8988T (cell line): ENCODE results near the gene PLPPR1.
"Not testable (repeated sequence)": the region's sequence is repeated elsewhere in the genome, so short reads cannot be mapped to it uniquely, and the experiment has no call there.

Experiments used
- DNase-seq: peaks from one replicate; pipeline ENCODE4 v3.0.0; 2011

The PLPPR1 gene

DNA sequence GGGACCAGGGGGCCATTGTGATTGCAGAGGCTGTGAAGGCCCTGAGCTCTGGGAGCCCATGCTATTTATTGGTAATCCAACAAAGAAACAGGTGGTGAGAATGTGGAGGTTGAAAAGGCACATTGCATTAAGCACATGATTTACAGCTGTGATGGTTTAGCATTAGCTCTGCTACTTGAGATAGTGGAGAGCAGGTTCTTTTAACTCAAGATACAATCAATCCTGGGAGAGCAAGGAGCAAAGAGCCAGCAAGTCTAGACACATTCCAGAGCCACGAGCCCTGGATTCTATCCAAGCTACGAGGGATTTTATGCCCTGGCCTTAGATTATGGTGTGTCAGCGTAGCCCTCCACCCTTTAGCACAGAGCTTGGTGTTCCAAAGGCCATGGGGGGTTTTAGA, 98.8 kb downstream of the PLPPR1 start:
- not testable (repeated sequence) for DNase-seq

DNA sequence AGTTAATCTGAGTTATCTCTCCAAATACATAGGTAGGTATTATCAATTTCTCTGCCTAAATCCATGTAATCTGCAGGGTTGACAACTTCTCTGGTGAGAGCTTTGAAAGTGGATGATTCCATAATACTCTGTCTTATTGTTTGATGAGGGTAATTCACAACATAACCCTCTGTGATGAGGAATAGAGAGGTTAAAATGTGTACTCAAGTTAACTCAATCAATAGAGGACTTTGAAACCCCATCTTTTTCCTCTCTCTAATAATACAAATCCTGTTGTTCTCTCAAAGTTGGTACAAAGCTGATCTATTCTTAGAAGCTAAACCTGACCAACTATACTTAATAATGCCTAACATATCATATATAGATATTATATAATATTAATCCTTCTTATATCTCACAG, 100.1 kb downstream of the PLPPR1 start:
- no peak for DNase-seq

DNA sequence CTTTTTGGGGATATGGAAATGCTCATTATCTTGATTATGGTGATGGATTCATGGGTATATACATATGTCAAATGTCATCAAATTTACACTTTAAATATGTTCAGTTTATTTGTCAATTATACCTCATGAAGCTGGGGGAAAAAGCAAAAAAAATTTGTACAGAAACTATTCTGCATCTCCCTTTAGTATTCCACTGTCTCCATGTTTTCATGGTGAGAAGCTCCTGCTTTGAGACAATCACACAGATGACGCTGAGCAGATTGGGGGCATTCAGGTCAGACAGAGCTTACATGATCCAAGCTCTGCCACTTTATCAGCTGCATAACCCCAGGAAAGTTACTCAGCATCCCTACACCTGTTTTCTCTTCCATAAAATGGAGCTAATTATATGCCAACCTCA, 101.5 kb downstream of the PLPPR1 start:
- no peak for DNase-seq

DNA sequence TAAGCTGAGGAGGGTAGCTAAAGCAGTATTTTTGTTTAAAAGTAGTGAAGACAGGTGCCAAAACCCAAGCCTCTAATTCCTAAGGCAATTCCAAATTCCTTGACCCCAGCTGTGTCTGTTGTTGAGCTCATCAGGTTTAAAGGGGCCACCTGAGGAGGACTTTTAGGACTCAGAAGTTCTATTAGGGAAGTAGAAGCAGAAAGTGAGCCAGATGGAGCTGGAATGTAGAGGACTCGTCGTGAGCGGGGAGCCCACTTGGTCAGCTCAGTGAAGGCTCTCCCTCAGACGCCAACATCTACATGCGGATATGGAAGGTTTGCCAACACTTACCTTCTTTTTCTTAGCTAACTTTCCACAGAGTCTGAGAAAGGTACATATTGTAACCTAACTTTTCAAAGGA, 102.8 kb downstream of the PLPPR1 start:
- no peak for DNase-seq

DNA sequence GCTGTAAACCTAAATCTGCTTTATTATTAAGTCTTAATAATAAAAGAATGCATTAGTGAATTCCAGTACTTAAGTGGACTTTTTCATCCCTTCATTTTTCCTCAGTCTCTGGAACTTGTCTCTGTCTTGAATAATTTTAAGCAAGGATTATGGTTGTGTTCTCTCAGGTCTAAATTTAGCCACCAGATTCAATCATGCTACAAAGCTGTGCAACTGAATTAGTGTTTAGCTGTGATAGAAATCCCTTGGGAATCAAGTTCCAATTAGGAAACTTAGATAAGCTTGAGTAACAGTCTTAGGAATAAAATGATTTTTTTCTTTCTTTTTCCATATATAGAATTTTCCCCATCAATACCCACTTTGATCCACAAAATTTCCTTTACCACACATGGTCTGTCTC, 104.3 kb downstream of the PLPPR1 start:
- no peak for DNase-seq

DNA sequence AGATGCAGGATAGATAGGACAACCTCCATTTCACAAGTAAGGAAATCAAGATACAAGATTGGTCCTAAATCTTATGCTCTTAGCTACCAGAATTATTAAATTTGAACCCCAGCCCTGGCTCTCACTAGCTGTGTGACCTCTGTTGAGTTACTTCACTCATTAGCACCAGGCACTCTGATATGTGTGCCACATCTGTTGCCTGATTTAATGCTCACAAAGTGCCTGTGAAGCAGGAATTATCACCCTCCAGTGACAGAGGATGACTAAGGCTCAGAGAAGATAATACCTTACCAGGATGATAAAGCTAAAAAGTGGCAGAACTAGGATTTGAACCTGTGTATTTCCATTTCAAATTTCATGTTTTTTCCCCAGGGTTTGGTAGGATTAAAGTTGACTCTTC, 110.0 kb downstream of the PLPPR1 start:
- no peak for DNase-seq

DNA sequence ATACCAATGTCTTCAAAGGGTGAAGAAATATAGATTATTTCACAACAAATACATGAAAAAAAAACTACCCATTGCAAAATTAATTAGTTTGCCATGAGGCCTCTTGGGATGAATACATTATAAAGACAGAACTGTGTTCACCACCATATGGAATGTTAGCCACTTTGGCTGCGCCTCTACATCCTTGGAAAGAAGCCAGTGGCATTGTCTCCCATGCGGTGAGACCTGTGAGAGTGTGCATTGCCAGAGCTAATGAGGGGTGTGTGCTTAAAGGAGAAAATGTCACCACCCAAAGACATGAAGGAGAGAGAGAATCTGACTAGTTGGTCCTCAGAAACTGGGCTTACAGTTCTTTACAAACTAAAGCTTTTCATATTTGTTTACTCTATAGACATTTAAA, 110.6 kb downstream of the PLPPR1 start:
- DNase-seq: no peak

DNA sequence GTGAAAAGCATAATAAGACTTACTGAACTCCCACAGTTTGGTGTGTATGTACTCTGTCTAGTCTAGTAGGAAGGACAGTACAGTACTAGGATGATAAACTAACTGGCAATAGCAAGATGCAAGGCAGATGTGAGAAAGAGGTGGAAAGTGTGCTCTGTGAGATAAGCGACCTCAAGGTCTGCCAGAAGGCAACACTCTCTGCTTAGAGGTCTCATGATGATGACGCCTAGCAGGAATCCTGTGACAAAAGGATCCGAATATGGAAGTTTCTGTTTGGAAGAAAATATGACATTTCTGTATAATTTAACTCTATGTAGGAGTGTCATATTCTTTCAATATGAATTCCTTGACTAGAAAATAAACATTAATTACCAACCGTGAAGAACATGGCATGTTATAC, 112.2 kb downstream of the PLPPR1 start:
- no peak for DNase-seq

DNA sequence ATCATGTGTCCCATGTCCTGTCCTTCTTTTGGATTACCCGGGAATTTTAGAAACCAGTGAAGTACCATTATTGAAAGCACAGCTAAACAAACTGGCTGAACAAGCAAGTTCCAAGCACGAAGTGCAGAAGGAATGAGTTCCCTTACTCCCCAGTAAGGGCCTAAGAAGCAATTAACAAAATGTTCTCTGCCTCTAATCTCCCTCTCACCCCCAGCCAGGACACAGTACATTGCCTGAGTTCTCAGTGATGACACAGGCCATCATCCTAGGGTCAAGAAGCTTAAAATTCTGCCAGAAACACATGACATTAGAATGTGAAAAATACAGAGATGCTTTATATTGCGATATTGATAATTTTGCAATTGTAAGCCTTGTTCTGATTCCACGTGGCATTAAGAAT, 118.0 kb downstream of the PLPPR1 start:
- no peak for DNase-seq

DNA sequence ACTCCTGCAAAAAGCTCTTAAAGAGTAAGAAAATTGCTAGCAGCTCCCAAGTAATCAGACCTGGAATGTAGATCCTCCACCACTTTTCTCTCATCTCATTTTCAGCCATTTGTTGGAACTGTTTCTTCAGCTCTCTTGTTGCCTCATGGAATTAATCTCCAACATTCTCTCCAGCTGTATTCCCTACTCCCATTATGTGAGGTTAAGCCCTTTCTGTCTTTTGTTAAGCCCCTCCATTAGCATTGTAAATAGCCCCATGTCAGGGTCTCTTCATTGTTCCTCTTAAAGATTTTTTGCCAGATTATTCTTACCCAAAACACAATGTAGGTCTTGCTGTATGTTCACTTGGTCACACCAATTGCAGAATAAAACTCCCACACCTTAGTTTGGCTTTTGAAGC, 119.8 kb downstream of the PLPPR1 start:
- no peak for DNase-seq

DNA sequence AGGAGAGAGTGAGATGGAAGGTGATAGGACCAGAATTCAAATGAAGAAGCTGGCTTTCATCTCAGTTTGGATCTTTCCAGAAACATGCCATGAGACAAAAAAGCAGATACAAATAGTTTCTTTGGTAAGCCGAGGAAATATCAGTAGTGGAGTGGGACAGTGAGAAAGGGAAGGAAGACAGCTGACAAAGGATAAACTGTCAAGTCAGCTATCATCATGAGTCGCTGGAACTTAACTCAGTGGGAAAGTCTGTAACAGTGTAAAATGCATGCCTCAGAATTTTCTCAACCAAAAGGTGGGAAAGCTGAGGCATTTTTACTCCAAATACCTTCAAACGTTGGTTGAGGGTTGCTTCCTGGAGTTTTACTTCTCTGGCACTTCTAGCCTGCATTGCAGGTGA, 129.8 kb downstream of the PLPPR1 start:
- no peak for DNase-seq

DNA sequence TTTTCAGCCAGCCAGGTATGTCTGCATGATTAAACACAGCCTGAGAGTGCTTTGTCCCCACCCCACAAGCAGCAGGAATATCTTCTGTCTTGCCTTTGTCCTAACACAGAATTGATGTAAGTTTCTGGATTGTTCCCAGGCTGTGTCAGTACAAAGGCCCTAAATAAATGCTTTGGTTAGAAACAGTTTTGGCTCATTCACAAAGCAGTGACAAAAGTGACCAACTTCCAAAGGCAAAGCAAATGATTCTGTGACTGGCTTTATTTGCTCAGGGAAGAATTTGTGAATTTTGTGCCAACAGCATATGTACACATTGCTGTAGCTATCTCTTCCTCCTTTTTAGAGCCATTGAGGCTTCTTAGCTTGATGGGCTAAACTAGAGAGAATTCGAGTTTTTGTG, 133.7 kb downstream of the PLPPR1 start:
- DNase-seq: no peak

DNA sequence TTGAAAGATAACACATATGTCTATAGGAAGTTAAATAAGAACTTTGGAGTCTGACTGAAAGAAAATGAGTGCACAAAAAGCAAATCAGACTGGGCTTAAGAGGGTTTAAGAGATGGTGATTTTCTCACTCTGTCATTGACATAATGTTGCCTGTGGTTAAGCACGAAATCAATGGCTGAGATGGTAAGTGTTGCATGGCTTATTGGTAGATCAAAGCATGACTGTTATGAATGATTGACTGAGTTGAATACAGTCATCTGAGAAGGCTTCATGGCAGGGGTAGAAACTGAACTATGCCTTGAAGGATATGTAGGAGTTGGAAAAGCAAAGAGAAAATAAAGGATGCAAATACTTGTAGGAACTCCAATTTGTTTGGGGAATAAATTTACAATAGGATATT, 136.6 kb downstream of the PLPPR1 start:
- DNase-seq: no peak

DNA sequence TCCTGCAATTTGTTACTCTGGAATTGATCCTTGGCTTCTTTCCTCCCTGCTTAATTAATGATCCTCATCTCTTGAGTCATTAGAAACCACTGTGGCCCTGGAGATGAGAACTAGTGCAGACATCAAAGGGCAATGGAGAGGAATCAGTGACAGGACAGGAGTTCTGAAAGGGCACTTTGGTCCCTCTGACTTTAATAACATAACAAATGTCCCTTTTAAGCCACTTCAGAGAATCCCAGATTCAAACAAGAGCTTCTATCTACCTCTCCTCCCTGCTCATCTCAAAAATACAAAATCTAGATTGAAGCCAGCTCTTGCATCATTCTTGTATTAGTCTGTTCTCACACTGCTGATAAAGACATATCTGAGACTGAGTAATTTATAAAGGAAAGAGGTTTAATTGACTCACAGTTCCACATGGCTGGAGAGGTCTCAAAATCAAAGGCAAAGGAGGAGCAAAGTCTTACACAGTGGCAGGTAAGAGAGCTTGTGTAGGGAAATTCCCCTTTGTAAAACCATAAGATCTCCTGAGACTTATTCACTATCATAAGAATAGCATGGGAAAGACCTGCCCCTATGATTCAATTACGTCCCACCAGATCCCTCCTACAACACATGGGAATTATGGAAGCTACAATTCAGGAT, 139.1 kb downstream of the PLPPR1 start:
- no peak for DNase-seq

DNA sequence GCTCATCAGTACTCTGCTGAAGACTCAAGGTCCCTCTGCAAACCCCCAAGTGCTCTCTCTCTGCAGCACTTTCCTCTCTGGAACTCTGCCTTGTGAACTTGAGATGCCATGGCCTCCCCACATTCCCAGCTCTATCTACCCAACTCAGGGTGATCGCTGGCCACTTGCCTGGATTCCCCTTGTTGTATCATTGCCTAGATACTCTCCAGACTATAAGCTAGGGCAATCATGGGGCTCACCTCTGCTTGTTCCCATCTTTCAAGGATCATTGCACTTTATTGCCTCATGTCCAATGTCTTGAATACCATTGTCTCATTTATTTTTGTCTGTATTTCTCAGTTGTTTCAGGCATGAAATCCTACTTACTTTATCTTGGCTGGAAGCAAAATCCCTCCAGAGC, 144.1 kb downstream of the PLPPR1 start:
- no peak for DNase-seq

DNA sequence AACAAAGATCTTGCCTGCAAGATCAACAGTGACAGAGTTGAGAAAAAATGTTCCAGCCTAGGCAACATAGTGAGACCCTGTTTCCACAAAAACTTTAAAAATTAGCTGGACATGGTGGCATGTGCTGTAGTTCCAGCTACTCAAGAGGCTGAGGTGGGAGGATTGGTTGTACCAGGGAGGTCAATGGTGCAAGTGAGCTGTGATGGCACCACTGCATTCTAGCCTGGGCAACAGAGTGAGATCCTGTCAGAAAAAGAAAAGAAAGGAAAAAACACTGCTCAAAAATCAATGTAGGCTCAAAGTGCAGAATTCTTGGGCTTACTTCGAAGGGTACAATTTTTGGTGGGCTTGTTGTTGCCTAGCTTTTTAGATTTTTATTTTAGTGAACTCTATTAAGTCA, 145.4 kb downstream of the PLPPR1 start:
- DNase-seq: no peak

DNA sequence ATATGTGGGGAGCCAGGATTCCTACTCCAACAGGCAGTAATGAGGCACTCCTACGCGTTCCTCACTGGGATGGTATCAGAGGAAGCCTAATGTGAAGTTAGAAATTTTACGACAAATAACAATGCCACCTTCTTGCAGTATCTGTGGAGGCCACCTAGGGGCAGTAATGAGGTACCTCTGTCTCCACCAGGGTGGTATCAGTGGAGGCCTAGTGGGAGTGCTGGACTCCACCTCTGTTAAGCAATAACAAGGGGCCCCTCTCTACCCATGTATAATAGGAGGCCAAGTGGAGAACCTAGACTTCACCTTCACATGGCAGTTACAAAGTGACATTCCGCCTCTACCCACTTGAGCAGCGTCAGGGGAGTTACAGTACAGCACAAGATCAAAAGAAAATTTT, 147.9 kb downstream of the PLPPR1 start:
- DNase-seq: no peak

DNA sequence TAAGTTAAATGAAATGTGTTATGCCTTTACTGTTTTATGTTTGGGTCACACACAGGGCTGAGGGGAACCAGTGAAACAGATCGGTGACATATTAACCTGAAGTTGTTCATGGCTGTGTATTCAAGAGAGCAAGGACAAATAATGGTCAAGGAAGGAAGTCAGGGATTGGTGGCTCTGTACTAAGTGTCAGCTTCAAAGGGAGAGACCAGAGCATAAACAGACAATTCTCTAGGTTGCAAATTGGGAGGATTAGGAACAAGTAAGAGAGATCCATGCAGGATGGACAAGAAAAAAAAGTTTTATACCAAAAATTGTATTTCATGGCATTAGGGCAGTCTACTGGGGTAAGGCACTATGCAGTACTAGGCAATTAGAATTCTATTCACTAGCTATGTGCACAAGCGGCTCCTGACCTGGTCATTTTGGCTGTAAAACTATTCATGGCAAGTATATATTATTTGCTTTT, 156.3 kb downstream of the PLPPR1 start:
- DNase-seq: no peak

DNA sequence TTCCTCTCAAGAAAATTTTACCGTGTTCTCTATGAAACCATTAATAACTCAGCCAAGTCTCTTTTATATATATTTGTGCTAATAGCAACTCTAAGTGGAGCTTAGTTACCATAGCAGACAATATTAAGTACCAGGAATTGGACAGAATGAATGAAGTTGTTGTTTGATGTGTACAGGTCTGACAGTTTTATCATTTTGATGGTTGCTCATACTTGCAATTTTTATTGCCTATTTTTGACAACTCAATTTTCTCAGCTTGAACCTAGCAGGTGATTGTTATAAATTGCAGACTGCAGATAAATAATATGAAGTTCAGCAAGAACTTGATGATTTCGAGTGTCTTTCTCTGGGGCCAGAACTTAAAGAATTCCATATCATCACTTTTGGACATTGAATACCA, 163.2 kb downstream of the PLPPR1 start:
- no peak for DNase-seq

DNA sequence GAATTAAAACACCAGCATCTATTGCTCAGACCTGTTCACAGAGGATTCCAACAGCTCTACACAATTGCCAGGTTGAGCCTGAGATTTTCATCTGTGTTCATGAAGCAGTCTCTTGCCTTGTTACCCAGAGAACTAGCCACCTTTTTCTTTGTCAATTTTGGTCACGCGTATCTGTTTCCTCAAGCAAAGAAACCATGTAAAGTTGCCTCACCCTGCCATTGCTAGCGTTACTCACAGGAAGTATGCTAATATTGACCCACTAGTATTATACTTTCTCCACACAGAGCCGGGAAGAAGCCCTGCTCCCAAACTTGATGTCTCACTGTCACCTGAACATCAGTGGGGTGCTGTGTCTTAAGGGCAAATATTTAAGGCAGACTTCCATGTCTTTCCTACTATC, 168.5 kb downstream of the PLPPR1 start:
- no peak for DNase-seq

DNA sequence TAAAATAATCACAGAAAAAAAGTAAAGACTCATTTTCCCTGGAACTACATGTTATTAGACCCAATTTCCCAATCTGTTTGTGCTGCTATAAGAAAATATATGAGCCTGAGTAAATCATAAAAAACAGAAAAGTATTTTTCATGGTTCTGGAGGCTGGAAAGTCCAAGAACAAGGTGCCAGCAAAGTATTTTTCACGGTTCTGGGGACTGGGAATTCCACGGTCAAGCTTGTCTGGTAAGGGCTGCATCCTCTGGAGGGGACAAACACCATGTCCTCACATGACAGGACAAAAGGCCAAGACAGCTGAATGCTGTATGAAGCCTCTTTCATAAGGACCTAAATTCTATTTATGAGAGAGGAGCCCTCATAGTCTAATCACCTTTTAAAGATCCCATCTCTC, 172.3 kb downstream of the PLPPR1 start:
- no peak for DNase-seq

DNA sequence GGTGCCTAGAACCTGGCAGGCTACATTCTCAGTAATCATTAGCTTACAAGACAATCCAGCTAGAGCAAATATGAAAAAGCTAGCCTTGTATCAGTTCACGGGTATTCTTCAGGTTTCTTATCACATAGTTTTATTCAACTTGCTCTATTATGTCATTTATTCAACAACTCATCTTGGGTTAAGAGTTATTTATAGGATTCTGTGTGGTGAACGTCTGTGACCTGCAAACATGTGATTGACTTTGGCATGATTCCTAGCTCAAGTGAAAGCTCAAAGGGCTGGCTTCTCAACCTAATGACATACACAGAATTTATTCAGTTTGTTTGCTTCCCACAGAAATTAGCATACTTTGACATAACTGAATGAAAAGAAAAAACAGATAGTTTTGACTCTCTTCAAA, 173.1 kb downstream of the PLPPR1 start:
- no peak for DNase-seq

DNA sequence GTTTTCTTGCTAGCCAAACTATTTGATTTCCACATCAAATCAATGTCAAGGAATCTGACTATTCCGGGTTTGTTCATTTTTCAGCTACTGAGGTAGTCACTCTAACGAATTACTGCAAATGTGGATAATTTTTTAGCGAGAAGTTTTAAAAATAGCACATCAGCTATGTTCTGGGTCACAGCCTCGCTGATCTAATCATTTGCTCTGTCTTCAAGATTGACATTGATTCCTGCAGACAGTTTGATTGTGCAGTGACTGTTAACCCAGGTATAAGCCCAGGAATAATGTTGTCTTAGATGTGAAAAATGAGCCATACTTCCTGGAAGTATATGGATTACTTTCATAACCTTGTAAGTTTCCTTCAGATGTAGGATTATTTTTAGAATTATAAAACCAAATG, 181.1 kb downstream of the PLPPR1 start:
- no peak for DNase-seq

DNA sequence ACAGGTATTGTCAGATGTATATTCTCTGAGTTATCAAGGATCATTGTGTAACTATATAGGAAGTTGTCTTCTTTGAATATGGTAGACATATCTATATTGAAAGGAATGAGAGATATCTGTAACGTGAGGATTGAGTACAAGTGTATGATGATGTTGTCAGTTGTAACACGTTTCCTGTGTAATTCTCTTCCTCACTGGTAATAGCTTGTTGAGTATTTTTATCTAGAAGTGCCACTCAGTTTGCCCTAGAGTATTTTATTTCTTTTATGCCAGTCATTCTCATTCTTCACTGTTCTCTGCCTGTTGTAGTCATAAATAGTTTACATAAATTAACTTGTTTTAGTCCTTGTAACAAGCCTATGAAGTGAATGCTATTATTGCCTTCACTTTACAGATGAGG, 184.1 kb downstream of the PLPPR1 start:
- DNase-seq: no peak

DNA sequence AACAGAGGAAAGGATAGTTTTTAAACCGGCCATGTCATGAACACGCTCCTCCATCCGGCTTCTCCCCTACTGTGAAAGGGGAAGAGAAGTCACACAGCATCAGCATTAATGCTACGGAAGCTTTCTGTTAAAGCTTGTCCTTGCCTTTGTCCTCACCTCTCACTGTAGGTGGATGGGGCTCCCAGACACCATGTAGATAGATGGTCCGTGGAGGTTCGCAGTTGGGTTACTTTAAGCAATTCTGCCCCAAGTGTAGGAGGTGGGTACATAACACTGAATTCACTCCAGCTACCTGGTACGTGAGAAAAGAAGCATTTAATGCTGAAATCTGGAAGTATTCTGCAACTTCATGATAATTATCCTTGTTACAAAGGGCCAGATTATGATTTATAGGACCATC, 190.5 kb downstream of the PLPPR1 start:
- no peak for DNase-seq

DNA sequence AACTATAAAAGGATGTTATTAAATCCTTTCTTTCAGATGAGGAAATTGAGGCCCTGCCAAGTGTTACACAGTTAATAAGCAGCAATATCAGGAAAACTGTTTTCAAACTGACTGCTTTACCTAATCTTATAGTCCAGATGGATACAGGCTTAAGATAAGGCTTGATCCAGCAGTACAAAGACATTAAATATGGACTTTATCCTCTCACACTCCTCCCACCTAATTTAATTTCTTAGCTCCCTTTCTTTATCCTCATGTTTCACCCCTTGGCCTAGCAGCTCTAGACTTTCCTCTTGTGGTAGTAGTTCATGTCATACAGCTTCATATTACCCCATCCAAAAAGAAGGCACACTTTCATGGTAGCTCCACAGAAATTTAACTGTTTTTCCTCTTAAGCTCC, 191.8 kb downstream of the PLPPR1 start:
- DNase-seq: no peak
